AG20443 (cell line): ENCODE measurements around the gene CKMT1B.
"Not testable (repeated sequence)": the region's sequence is repeated elsewhere in the genome, so short reads cannot be mapped to it uniquely, and the experiment has no call there.

Experiments used
- DNase-seq: peaks from one replicate; pipeline ENCODE4 v3.0.0; 2012; ENCODE audit warnings: low spot score, mixed read lengths

Gene CKMT1B

DNA sequence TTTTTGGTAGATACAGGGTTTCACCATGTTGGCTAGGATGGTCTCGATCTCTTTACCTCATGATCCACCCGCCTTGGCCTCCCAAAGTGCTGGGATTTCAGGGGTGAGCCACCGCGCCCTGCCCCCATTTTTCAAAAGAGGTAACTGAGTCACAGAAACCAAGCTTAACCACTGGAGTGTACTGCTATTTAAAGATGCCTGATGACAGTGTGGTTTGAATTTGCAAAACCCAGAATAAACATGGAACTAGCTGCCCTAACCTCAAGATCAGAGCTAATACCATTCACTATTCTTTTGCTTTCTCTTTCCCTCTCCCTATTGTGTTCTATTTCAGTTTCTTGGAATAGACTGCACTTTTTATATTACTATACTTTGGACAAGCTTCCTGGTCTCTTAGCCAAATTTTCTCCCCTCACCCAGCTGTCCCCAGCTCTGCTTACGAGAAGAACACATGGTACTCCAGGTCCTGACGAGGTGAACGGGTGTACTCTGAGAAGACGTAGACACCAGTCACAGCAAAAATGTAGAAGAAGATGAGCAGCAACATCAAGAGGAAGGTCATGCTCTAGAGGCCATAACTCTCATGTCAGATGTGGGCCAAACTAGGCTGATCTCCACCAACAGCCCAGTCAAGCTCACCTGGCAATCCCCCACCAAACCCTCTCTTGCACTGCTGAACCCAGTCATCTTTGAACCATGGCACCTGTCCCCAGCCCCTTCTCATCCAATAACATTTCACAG is 44.8 kb downstream of the CKMT1B start:
- DNase-seq = not testable (repeated sequence)
